SU-DHL-6 (cell line): Measurements from ENCODE around the gene PRKN.

Source experiments
- H2AFZ ChIP-seq: fragments of 200-600 bp; sonication (generic); 2 replicates; pipeline ENCODE4 v1.6.1; 2014; ENCODE audit warnings: low read depth, mild to moderate bottlenecking, moderate library complexity, mixed read lengths, antibody characterized with exemption, low read length; ENCODE audit not compliant: severe bottlenecking
- H3F3A ChIP-seq: fragments of 200-600 bp; shearing (Covaris generic); 2 replicates; pipeline ENCODE4 v1.6.0; 2016; ENCODE audit warnings: antibody characterized with exemption, mild to moderate bottlenecking; ENCODE audit not compliant: insufficient read depth
- H3K27ac ChIP-seq: fragments of 200-600 bp; sonication (generic); 2 replicates; pipeline ENCODE4 v1.5.1; 2016; ENCODE audit warnings: low read depth, mild to moderate bottlenecking, low read length, moderate library complexity, mixed read lengths
- H3K27me3 ChIP-seq: fragments of 200-600 bp; sonication (generic), shearing (Covaris generic); 2 replicates; pipeline ENCODE4 v1.6.0; 2014; ENCODE audit warnings: mild to moderate bottlenecking, low read length
- H3K36me3 ChIP-seq: fragments of 200-600 bp; sonication (generic); 2 replicates; pipeline ENCODE4 v1.6.1; 2014; ENCODE audit warnings: mild to moderate bottlenecking, low read length, mixed read lengths
- H3K4me2 ChIP-seq: fragments of 300-600, 200-600 bp; shearing (Covaris generic), sonication (generic); 2 replicates; pipeline ENCODE4 v1.6.0; 2014; ENCODE audit warnings: low read length, low read depth, mild to moderate bottlenecking; ENCODE audit not compliant: poor library complexity, severe bottlenecking
- H3K4me3 ChIP-seq: fragments of 200-600 bp; sonication (generic); 2 replicates; pipeline ENCODE4 v1.5.1; 2014; ENCODE audit warnings: antibody characterized with exemption, low read length, mild to moderate bottlenecking, mixed read lengths; ENCODE audit not compliant: insufficient read depth, poor library complexity, severe bottlenecking
- H3K79me2 ChIP-seq: fragments of 200-600 bp; sonication (generic); 2 replicates; pipeline ENCODE4 v1.6.1; 2014; ENCODE audit warnings: mild to moderate bottlenecking, low read length, moderate library complexity; ENCODE audit not compliant: insufficient read depth
- H3K9ac ChIP-seq: fragments of 200-600 bp; sonication (generic); 2 replicates; pipeline ENCODE4 v1.7.0; 2014; ENCODE audit warnings: mild to moderate bottlenecking, low read length
- H3K9me2 ChIP-seq: fragments of 200-600 bp; sonication (generic); replicated peaks from 2 replicates; pipeline ENCODE4 v1.6.1; 2014; ENCODE audit warnings: low read length; ENCODE audit not compliant: insufficient read depth
- H3K9me3 ChIP-seq: fragments of 200-600 bp; sonication (generic); 2 replicates; pipeline ENCODE4 v1.6.1; 2014; ENCODE audit warnings: low read length, mixed read lengths; ENCODE audit not compliant: insufficient read depth
- H4K20me1 ChIP-seq: fragments of 200-600 bp; sonication (generic); 2 replicates; pipeline ENCODE4 v1.6.1; 2014; ENCODE audit warnings: low read depth, mild to moderate bottlenecking, antibody characterized with exemption, low read length, moderate library complexity, mixed read lengths
- CTCF ChIP-seq: fragments of 200-600 bp; sonication (generic); IDR thresholded peaks from one replicate; pipeline ENCODE4 v1.5.1; 2017; ENCODE audit warnings: antibody characterized with exemption, mild to moderate bottlenecking, low read length, moderate library complexity; ENCODE audit not compliant: insufficient read depth, poor library complexity, severe bottlenecking
- EZH2phosphoT487 ChIP-seq: fragments of 200-600 bp; sonication (generic), shearing (Covaris generic); conservative IDR thresholded peaks from 2 replicates; pipeline ENCODE4 v1.6.1; 2018; ENCODE audit warnings: mild to moderate bottlenecking, antibody characterized with exemption, low read length, moderate library complexity, mixed read lengths

Gene PRKN

GRCh38 chr6:162459985-162460384 lies 267.6 kb downstream of the PRKN start:
- Histone ChIP-seq H3K4me3 (no peak overlapping the region), H3K4me2 (no peak overlapping the region), H2AFZ (no peak overlapping the region), H3K36me3 (no peaks in the 10 kb centered on the region), H3K27me3 (no peaks in the 10 kb centered on the region), H3K9me2 (no peaks in the 10 kb centered on the region), H3K27ac (no peak overlapping the region), H3K9me3 (no peaks in the 10 kb centered on the region), H3F3A (no peaks in the 10 kb centered on the region), H3K9ac (no peak overlapping the region), H3K79me2 (no peaks in the 10 kb centered on the region), H4K20me1 (no peaks in the 10 kb centered on the region)
- TF ChIP-seq EZH2phosphoT487 (no peak), CTCF (no peak)

- Histone ChIP-seq H2AFZ (no peak overlapping the region), H3K79me2 (no peaks in the 10 kb centered on the region), H3K9ac (no peak overlapping the region), H3K36me3 (no peaks in the 10 kb centered on the region), H3K27me3 (no peaks in the 10 kb centered on the region), H3K4me3 (no peak overlapping the region), H3F3A (no peaks in the 10 kb centered on the region), H3K27ac (no peak overlapping the region), H3K4me2 (no peak overlapping the region), H3K9me3 (no peaks in the 10 kb centered on the region), H3K9me2 (no peaks in the 10 kb centered on the region), H4K20me1 (no peaks in the 10 kb centered on the region)
- no peak for TF ChIP-seq EZH2phosphoT487
- TF ChIP-seq CTCF = no peak
These were observed 277.2 kb downstream of the PRKN start for GRCh38 chr6:162450358-162450757.

GRCh38 chr6:162448294-162448693 lies 279.3 kb downstream of the PRKN start:
- H3K4me3 ChIP-seq = no peak overlapping the region
- no peaks in the 10 kb centered on the region for H3K79me2 ChIP-seq
- H3K36me3 ChIP-seq = no peaks in the 10 kb centered on the region
- H3K27ac ChIP-seq = no peak overlapping the region
- H3K9ac ChIP-seq = no peak overlapping the region
- no peaks in the 10 kb centered on the region for H4K20me1 ChIP-seq
- H3K27me3 ChIP-seq = no peaks in the 10 kb centered on the region
- no peaks in the 10 kb centered on the region for H3F3A ChIP-seq
- TF ChIP-seq CTCF (no peak), EZH2phosphoT487 (no peak)
- H3K4me2 ChIP-seq = no peak overlapping the region
- H3K9me3 ChIP-seq = no peaks in the 10 kb centered on the region
- H2AFZ ChIP-seq = no peak overlapping the region
- H3K9me2 ChIP-seq = no peaks in the 10 kb centered on the region
